H1 (cell line): ENCODE data around the gene C7orf25. TPM values are rescaled to one million over a fixed set of nuclear protein-coding genes. Genes with fewer than 3 reads are reported as not detected.

Experiments used
- ASH2L ChIP-seq: fragments of 200-600, 300-600 bp; sonication (generic); IDR thresholded peaks from one replicate; pipeline ENCODE4 v1.7.1; 2017; ENCODE audit warnings: low read length
- CBX8 ChIP-seq: fragments of 300-800, 300-1000 bp; sonication (generic); IDR thresholded peaks from 2 replicates; pipeline ENCODE4 v1.7.1; 2016; ENCODE audit warnings: low read depth, low read length, borderline replicate concordance
- FOSL1 ChIP-seq: IDR thresholded peaks from 2 replicates; pipeline ENCODE4 v1.6.1; 2011; ENCODE audit warnings: mild to moderate bottlenecking, low read depth, low read length, moderate library complexity; ENCODE audit not compliant: insufficient read depth
- polyA plus RNA-seq, 7 experiments: library from polyadenylated mRNA; depleted of rRNA in 3 of 7; stranded (reverse) in 5 of 7; unstranded in 2 of 7; fragments of >200 nt in 5 of 7; fragments of 200-250 nt in 2 of 7; gene quantifications; 1 replicate in 5 of 7; 2 replicates in 1 of 7; 4 replicates in 1 of 7; pipeline versions ENCODE4 v1.2.1 to v1.2.3, GENCODE V29; 2011 to 2013; ENCODE audit warnings: missing spikeins in 2 of 7, mixed read lengths in 2 of 7
- total RNA-seq: library from RNA; stranded (reverse); fragmentation: NEBNext Ultra II Directional; extraction: Animal tissue kit (Norgen Biotek cat#: 25700); gene quantifications from 2 replicates; pipeline ENCODE4 v1.2.1, GENCODE V29; 2021

Gene C7orf25
- total and polyA plus RNA-seq, 2 of the 8 experiments (the other 6 are each of a cell fraction or from before 2014, with no cell fraction given), result 0.70 to 4.5 TPM

- TF ChIP-seq CBX8 (no peak), ASH2L (no peak), FOSL1 (no peak)
Measured at GRCh38 chr7:42902331-42902730, 9.5 kb downstream of the C7orf25 start (continued).
